Lung (tissue), 12 donors: Measurements from ENCODE around the gene CXCL16. TPM values are rescaled to one million over a fixed set of nuclear protein-coding genes. Genes with fewer than 3 reads are reported as not detected.
"Not testable (repeated sequence)": the region's sequence is repeated elsewhere in the genome, so short reads cannot be mapped to it uniquely, and the experiment has no call there.

ENCODE experiments used
- ATAC-seq: fragments of 200-7000 bp; cut with Tn5 transposase; one replicate; pipeline ENCODE4 v1.9.1; 2020; ENCODE audit warnings: moderate number of reproducible peaks; ENCODE audit not compliant: insufficient read depth, low FRiP score
- DNase-seq, 3 donors: peaks; one replicate each; pipeline ENCODE4 v3.0.0-alpha.2; 2013 to 2017
- H3K27ac ChIP-seq, 2 donors: one replicate each; pipeline ENCODE4 v1.5.1; 2013; ENCODE audit warnings: mild to moderate bottlenecking in 2 of 2, moderate library complexity in 2 of 2, control low read depth in 1 of 2, inconsistent platforms in 1 of 2, low read depth in 1 of 2, low read length in 1 of 2
- H3K27me3 ChIP-seq, 3 donors: one replicate each; pipeline ENCODE4 v1.5.1; 2013; ENCODE audit warnings: low read length in 2 of 3; ENCODE audit not compliant: control insufficient read depth in 3 of 3, insufficient read depth in 3 of 3
- H3K36me3 ChIP-seq, 4 donors: one replicate each; pipeline ENCODE4 v1.5.1; 2013; ENCODE audit warnings: low read length in 4 of 4, mild to moderate bottlenecking in 1 of 4, moderate library complexity in 1 of 4; ENCODE audit not compliant: control insufficient read depth in 4 of 4, insufficient read depth in 4 of 4
- H3K4me1 ChIP-seq, 5 donors: one replicate each; pipeline ENCODE4 v1.5.1; 2013; ENCODE audit warnings: low read length in 5 of 5, mild to moderate bottlenecking in 2 of 5, moderate library complexity in 1 of 5; ENCODE audit not compliant: control insufficient read depth in 5 of 5, insufficient read depth in 5 of 5
- H3K4me3 ChIP-seq: one replicate; pipeline ENCODE4 v1.5.1; 2013; ENCODE audit warnings: mild to moderate bottlenecking, control low read depth, moderate library complexity
- H3K9ac ChIP-seq, 2 donors: one replicate each; pipeline ENCODE4 v1.5.1; 2013; ENCODE audit warnings: low read length in 2 of 2, control low read depth in 1 of 2; ENCODE audit not compliant: insufficient read depth in 1 of 2
- H3K9me3 ChIP-seq, 4 donors: one replicate each; pipeline ENCODE4 v1.5.1; 2013; ENCODE audit warnings: low read length in 3 of 4, mild to moderate bottlenecking in 1 of 4, moderate library complexity in 1 of 4; ENCODE audit not compliant: control insufficient read depth in 4 of 4, insufficient read depth in 3 of 4
- CTCF ChIP-seq: IDR thresholded peaks from 2 replicates; pipeline ENCODE4 v1.5.1; 2012; ENCODE audit warnings: mild to moderate bottlenecking; ENCODE audit errors: control extremely low read depth, extremely low read depth
- WGBS, 2 donors: extraction: QIAGEN DNeasy Blood & Tissue Kit; methylation state at CpG; one replicate each; pipeline ENCODE4 v1.1.7; 2013; 5-methylcytosine and 5-hydroxymethylcytosine counted together
- polyA plus RNA-seq, 2 donors: library from polyadenylated mRNA; stranded (reverse); fragments of 200-250 nt; gene quantifications; one replicate each; pipeline ENCODE4 v1.2.1, GENCODE V29; 2013
- total RNA-seq, 2 donors: library from RNA; depleted of rRNA in 1 of 2; stranded (reverse); fragments of >200 nt in 1 of 2; gene quantifications; one replicate each; pipeline ENCODE4 v1.2.1, GENCODE V29; 2014 to 2021
- donor health status: control.
- donor health status: control.
- donor health status: Bipolar disorder and iron deficiency.
- donor health status: healthy.
- donor health status: DM: yes; HTN: yes; CAD: no.

The CXCL16 gene
- total and polyA plus RNA-seq, 4 donors, result 32.7 to 252 (median 111) TPM

- no peak overlapping the region for H3K9ac ChIP-seq
- H3K4me3 ChIP-seq, result no peak overlapping the region
- H3K36me3 ChIP-seq, result peaks cover 0 to 2% (median 0%) of the 10 kb centered on the region in 4 donors
- no peak overlapping the region for H3K27ac ChIP-seq
- DNase-seq (no peak), ATAC-seq (no peak)
- peaks cover 0 to 10% (median 8%) of the 10 kb centered on the region in 5 donors for H3K4me1 ChIP-seq
- no peaks in the 10 kb centered on the region for H3K27me3 ChIP-seq
- H3K9me3 ChIP-seq, result no peaks in the 10 kb centered on the region
- WGBS, 2 donors, result 88 to 90% methylated on average over 1 of the region's 1 CpG
- no peak for TF ChIP-seq CTCF
Measured at GRCh38 chr17:4701116-4701515, 38.6 kb downstream of the CXCL16 start.

- DNase-seq, H3K4me3 ChIP-seq, H3K9me3 ChIP-seq, ATAC-seq, H3K27me3 ChIP-seq, H3K36me3 ChIP-seq, H3K9ac ChIP-seq, H3K27ac ChIP-seq: not testable (repeated sequence)
- 88 to 90% methylated on average over 13 of the region's 13 CpGs for WGBS, 2 donors
- peaks cover 0 to 10% (median 1%) of the 10 kb centered on the region in 5 donors for H3K4me1 ChIP-seq
Measured at GRCh38 chr17:4699401-4700056, 40.2 kb downstream of the CXCL16 start.

- WGBS, 2 donors, result 54% methylated on average over 6 of the region's 6 CpGs
- ATAC-seq, result no peak
Measured at GRCh38 chr17:4696437-4696805, 43.3 kb downstream of the CXCL16 start.

GRCh38 chr17:4693416-4693815, 46.3 kb downstream of the CXCL16 start:
- H3K9ac ChIP-seq, result no peak overlapping the region
- 87 to 93% methylated on average over 9 of the region's 9 CpGs for WGBS, 2 donors
- no peaks in the 10 kb centered on the region for H3K27me3 ChIP-seq
- ATAC-seq (no peak), DNase-seq (no peak)
- H3K36me3 ChIP-seq, result peaks cover 6 to 14% (median 12%) of the 10 kb centered on the region in 4 donors
- H3K4me3 ChIP-seq, result no peak overlapping the region
- TF ChIP-seq CTCF, result no peak
- no peaks in the 10 kb centered on the region for H3K9me3 ChIP-seq
- peaks cover 0 to 10% (median 4%) of the 10 kb centered on the region in 5 donors for H3K4me1 ChIP-seq
- H3K27ac ChIP-seq, result no peak overlapping the region

More at GRCh38 chr17:4696437-4696805, 43.3 kb downstream of the CXCL16 start:
- Histone ChIP-seq H3K4me1 (peaks cover 0 to 6% (median 4%) of the 10 kb centered on the region in 5 donors), H3K9ac (no peak overlapping the region), H3K27ac (no peak overlapping the region), H3K9me3 (no peaks in the 10 kb centered on the region), H3K36me3 (peaks cover 0 to 6% (median 2%) of the 10 kb centered on the region in 4 donors), H3K4me3 (no peak overlapping the region), H3K27me3 (no peaks in the 10 kb centered on the region)
- DNase-seq, result no peak
- no peak for TF ChIP-seq CTCF
